ENCODE data around the gene SECTM1.

Gene SECTM1

DNA sequence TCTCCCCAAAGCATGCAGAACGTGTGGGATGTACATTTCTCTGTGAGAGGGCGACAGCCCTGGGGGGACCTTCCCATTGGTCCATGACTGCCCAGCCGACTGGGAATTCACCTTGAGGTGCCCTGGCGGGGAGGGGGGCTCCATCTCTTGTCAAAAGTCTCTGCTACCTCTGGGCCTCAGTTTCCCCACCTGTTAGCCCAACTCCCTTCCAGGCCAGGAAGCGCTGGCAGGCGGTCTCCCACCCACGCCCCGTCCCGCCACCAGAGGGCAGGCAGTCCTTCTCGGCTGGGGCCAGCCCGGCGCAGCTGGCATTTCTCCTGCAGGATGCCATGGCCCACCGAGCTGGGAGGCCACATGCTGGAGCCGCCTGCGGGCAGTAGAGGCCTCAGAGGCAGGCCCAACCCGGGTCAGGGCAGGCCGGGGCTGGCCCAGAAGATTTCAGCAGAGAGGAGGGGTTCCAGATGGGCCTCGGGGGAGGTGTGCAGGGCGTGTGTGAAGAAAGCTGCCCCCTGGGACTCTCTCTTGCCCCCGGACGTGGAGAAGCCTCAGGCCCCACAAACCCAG is 32.8 kb downstream of the SECTM1 start:
- TF ChIP-seq, protein P1, sequence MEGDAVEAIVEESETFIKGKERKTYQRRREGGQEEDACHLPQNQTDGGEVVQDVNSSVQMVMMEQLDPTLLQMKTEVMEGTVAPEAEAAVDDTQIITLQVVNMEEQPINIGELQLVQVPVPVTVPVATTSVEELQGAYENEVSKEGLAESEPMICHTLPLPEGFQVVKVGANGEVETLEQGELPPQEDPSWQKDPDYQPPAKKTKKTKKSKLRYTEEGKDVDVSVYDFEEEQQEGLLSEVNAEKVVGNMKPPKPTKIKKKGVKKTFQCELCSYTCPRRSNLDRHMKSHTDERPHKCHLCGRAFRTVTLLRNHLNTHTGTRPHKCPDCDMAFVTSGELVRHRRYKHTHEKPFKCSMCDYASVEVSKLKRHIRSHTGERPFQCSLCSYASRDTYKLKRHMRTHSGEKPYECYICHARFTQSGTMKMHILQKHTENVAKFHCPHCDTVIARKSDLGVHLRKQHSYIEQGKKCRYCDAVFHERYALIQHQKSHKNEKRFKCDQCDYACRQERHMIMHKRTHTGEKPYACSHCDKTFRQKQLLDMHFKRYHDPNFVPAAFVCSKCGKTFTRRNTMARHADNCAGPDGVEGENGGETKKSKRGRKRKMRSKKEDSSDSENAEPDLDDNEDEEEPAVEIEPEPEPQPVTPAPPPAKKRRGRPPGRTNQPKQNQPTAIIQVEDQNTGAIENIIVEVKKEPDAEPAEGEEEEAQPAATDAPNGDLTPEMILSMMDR (IDR thresholded peaks at IDR 0.05; ENCODE audit: borderline replicate concordance, control extremely low read depth, extremely low read depth, insufficient read depth, missing control alignments) = peak; percentile 85
- DNase-seq (ENCODE audit: low spot score) = peak; percentile 77

DNA sequence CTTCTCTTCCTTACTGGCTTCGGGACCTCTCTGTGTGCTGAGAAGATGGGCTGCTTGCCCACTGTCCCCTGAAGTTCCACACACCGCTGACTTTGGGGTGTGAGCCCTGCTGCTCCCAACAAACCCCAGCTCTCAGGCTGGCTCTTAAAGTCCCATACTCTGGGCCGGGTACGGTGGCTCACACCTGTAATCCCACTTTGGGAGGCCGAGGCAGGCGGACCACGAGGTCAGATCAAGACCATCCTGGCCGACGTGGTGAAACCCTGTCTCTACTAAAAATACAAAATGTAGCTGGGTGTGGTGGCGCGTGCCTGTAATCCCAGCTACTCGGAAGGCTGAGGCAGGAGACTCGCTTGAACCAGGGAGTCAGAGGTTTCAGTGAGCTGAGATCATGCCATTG is 33.3 kb downstream of the SECTM1 start:
- TF ChIP-seq, protein P1 (IDR thresholded peaks at IDR 0.05; ENCODE audit: borderline replicate concordance, control extremely low read depth, extremely low read depth, insufficient read depth, missing control alignments) = no peak
- no peak for DNase-seq (ENCODE audit: low spot score)
- in situ Hi-C loops (cut with MboI; ENCODE audit: low sequenced_read_pairs, unreplicated experiment) = no loop called here

More for the DNA sequence above, 32.8 kb downstream of the SECTM1 start:
- in situ Hi-C loops (cut with MboI; ENCODE audit: low sequenced_read_pairs, unreplicated experiment) = no loop called here

DNA sequence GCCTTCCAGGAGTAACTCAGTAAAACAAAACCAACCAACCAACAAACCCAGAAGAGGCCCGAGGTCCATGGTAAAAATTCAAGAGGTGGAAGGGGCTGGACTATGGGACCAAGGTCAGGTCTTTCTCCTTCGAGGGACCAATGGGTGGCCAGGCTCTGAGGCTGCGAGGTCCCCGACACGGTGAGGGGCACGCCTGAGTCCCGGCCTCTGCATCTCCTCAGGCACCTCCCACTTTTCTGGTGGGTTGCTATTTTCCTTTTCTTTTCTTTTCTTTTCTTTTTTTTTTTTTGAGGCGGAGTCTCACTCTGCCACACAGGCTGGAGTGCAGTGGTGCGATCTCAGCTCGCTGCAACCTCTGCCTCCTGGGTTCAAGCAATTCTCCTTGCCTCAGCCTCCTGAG is 34.1 kb downstream of the SECTM1 start:
- in situ Hi-C loops (cut with MboI; ENCODE audit: low sequenced_read_pairs, unreplicated experiment) = no loop called here

DNA sequence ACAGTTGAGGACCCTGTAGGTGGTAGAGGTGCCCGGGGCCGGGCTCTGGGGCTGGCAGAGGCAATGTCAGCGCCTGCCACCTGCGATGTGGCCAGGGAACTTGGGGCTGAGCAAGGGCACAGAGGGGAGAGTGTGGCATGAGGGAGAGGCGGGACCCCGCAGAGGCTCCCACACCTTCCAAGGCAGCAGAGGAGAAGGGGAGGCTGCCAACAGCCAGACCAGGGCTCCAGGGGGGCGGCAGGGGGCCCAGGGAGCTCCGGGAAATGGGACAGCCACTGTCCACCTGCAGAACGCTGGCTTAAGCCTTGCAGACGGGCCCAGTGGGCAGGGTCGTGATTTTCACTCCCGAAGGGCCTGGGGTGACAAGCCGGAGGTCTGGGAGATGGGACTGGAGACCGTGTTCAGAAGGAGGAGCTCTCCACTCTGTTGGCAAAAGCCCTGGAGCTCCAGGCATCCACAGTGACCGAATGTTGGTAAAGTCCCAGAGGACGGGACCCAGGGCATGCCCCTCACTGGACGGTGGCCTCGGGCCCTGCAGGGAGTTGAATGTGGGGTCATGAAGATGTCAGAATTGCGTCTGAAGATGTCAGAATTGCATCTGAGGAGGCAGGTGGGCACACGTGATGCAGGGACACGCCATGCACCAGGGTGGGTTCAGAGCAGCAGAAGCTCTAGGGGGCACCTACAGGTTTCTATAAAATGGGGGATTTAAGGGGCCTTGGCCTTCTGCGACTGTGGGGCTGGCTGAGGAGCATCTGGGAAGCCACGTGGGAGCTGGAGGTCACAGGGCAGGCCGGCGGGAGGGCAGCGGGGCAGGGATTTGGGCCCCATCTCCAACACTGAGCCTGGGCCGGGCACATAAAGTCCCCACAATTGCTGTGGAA is 34.8 kb downstream of the SECTM1 start:
- in situ Hi-C loops (cut with MboI; ENCODE audit: low sequenced_read_pairs, unreplicated experiment) = no loop called here
- TF ChIP-seq, protein P1 (IDR thresholded peaks at IDR 0.05; ENCODE audit: borderline replicate concordance, control extremely low read depth, extremely low read depth, insufficient read depth, missing control alignments) = no peak
- DNase-seq (ENCODE audit: low spot score) = no peak

More for the DNA sequence above, 34.1 kb downstream of the SECTM1 start:
- DNase-seq (ENCODE audit: low spot score) = no peak
- TF ChIP-seq, protein P1 (IDR thresholded peaks at IDR 0.05; ENCODE audit: borderline replicate concordance, control extremely low read depth, extremely low read depth, insufficient read depth, missing control alignments) = no peak

DNA sequence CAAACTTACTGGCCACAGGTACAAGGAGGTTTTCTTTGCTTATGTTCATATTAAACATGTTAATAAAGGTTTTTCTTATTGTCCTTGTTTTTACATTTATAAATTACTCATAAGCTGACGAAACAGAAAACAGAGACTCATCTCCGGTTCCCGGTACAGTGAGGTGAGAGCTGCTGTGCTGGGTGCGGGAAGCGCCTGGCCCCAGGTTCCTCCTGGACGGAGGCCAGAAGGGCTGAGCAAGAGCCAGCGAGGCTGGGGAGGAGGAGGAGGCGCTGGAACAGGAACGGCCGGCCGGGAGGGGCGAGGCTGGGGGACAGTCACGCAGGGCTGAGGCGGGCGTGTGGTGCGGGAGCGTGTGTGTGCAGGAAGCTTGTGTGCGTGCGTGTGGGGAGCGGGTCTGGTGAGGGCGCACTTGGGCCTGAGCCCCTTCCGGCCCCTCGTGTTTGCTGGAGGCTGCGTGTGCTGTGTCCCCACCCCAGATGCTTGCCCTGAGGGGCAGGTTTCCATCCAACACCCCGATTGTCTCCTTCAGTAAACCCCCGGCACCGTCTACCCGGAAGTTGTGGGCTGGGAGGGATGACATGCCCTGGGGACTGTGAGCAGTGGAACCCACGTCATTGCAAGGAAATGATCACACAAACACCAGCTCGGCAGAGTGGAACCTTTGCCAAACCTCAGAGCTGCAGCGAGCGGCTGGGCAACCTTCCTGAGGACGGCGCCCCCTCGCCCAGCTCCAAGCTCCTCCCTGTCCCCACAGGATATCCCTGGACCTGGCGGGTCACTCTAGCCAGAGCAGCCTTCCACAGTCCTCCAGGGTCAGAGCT is 35.6 kb downstream of the SECTM1 start:
- TF ChIP-seq, protein P1 (IDR thresholded peaks at IDR 0.05; ENCODE audit: borderline replicate concordance, control extremely low read depth, extremely low read depth, insufficient read depth, missing control alignments) = no peak
- in situ Hi-C loops (cut with MboI; ENCODE audit: low sequenced_read_pairs, unreplicated experiment) = no loop called here
- peak; percentile 92 for DNase-seq (ENCODE audit: low spot score)

DNA sequence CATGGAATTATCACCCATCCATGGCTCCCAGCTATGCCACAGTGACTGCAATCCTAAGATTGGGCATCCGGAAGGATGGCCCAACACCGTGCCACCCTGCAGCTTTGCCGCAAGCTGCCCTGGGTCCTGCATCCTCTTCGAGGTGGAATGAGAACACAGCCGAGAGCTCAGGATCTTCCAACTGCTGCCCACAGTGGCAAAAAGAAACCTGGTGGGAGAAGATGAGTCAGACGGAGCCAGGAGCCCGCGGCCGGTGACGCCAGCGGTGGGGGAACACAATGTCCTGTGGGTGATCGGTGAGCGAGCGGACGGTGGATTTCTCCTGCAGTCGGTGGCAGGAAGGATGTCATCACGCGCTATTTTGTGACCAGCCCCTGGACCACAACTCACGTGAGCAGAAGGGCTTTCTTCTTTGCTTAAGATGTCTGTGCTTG is 36.3 kb downstream of the SECTM1 start:
- in situ Hi-C loops (cut with MboI; ENCODE audit: low sequenced_read_pairs, unreplicated experiment) = no loop called here
- TF ChIP-seq, protein P1 (IDR thresholded peaks at IDR 0.05; ENCODE audit: borderline replicate concordance, control extremely low read depth, extremely low read depth, insufficient read depth, missing control alignments) = no peak
- DNase-seq (ENCODE audit: low spot score) = peak; percentile 83
